NB4 (cell line): Measurements from ENCODE around the gene MECP2.

Source experiments
- MAX ChIP-seq: IDR thresholded peaks from 2 replicates; pipeline ENCODE4 v1.6.1; 2011; ENCODE audit warnings: low read depth, low read length
- TF ChIP-seq, protein P1 (sequence below): IDR thresholded peaks from one replicate; pipeline ENCODE4 v1.5.1; 2012; ENCODE audit warnings: low read depth, low read length

- TF ChIP-seq, protein P1, sequence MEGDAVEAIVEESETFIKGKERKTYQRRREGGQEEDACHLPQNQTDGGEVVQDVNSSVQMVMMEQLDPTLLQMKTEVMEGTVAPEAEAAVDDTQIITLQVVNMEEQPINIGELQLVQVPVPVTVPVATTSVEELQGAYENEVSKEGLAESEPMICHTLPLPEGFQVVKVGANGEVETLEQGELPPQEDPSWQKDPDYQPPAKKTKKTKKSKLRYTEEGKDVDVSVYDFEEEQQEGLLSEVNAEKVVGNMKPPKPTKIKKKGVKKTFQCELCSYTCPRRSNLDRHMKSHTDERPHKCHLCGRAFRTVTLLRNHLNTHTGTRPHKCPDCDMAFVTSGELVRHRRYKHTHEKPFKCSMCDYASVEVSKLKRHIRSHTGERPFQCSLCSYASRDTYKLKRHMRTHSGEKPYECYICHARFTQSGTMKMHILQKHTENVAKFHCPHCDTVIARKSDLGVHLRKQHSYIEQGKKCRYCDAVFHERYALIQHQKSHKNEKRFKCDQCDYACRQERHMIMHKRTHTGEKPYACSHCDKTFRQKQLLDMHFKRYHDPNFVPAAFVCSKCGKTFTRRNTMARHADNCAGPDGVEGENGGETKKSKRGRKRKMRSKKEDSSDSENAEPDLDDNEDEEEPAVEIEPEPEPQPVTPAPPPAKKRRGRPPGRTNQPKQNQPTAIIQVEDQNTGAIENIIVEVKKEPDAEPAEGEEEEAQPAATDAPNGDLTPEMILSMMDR, result no peak
- TF ChIP-seq MAX, result no peak
Measured at GRCh38 chrX:154038656-154039055, 58.9 kb downstream of the MECP2 start.
